ENCODE measurements around the gene AAGAB. TPM values are rescaled to one million over a fixed set of nuclear protein-coding genes. Genes with fewer than 3 reads are reported as not detected.
"Not testable (repeated sequence)": the region's sequence is repeated elsewhere in the genome, so short reads cannot be mapped to it uniquely, and the experiment has no call there.

AAGAB gene
- total RNA-seq, 1 donor from 2014 or later = 26.6 TPM

- no peak for TF ChIP-seq CTCF (IDR thresholded peaks at IDR 0.05)
- no peak overlapping the region for H3K4me3 ChIP-seq
- H3K9me3 ChIP-seq = no peaks in the 10 kb centered on the region
- H3K27me3 ChIP-seq = no peaks in the 10 kb centered on the region
- no peaks in the 10 kb centered on the region for H3K4me1 ChIP-seq
- no peak for ATAC-seq
- intact Hi-C loops (cut with DNase I) = no loop called here
- DNase-seq = no peak
- no peak overlapping the region for H3K27ac ChIP-seq
- no peaks in the 10 kb centered on the region for H3K36me3 ChIP-seq
Observed at GRCh38 chr15:67259379-67259778, 4.9 kb upstream of the AAGAB start.

- H3K36me3 ChIP-seq; H3K4me3 ChIP-seq; ATAC-seq; DNase-seq; H3K4me1 ChIP-seq; intact Hi-C loops (cut with DNase I); H3K27ac ChIP-seq; H3K27me3 ChIP-seq; H3K9me3 ChIP-seq: not testable (repeated sequence)
Observed at GRCh38 chr15:67258412-67258811, 4.0 kb upstream of the AAGAB start.

GRCh38 chr15:67256051-67256450 is 1.6 kb upstream of the AAGAB start:
- H3K36me3 ChIP-seq = no peaks in the 10 kb centered on the region
- H3K27ac ChIP-seq = no peak overlapping the region
- no peaks in the 10 kb centered on the region for H3K27me3 ChIP-seq
- H3K4me1 ChIP-seq = peaks cover 15% of the 10 kb centered on the region
- no peaks in the 10 kb centered on the region for H3K9me3 ChIP-seq
- ATAC-seq (no peak), DNase-seq (no peak)
- intact Hi-C loops (cut with DNase I) = no loop called here
- H3K4me3 ChIP-seq = no peak overlapping the region
- no peak for TF ChIP-seq CTCF (IDR thresholded peaks at IDR 0.05)

GRCh38 chr15:67253549-67254237 is 768 bp downstream of the AAGAB start:
- H3K4me1 ChIP-seq = peaks cover 15% of the 10 kb centered on the region
- no peak for TF ChIP-seq CTCF (IDR thresholded peaks at IDR 0.05)
- peak overlapping the region; percentile 88 for H3K4me3 ChIP-seq
- H3K9me3 ChIP-seq = no peaks in the 10 kb centered on the region
- intact Hi-C loops (cut with DNase I) = no loop called here
- H3K36me3 ChIP-seq = no peaks in the 10 kb centered on the region
- DNase-seq = no peak
- no peaks in the 10 kb centered on the region for H3K27me3 ChIP-seq
- peak overlapping the region; percentile 92 for H3K27ac ChIP-seq
- no peak for ATAC-seq

- Histone ChIP-seq H3K36me3 (no peaks in the 10 kb centered on the region), H3K27ac (no peak overlapping the region), H3K4me3 (peak overlapping the region; percentile 88), H3K9me3 (no peaks in the 10 kb centered on the region), H3K4me1 (peaks cover 15% of the 10 kb centered on the region), H3K27me3 (no peaks in the 10 kb centered on the region)
- no peak for TF ChIP-seq CTCF (IDR thresholded peaks at IDR 0.05)
- DNase-seq (no peak), ATAC-seq (no peak)
- intact Hi-C loops (cut with DNase I) = no loop called here
Observed at GRCh38 chr15:67253101-67253500, 1.4 kb downstream of the AAGAB start.

GRCh38 chr15:67251318-67251717 is 3.1 kb downstream of the AAGAB start:
- no peaks in the 10 kb centered on the region for H3K9me3 ChIP-seq
- no peak overlapping the region for H3K27ac ChIP-seq
- intact Hi-C loops (cut with DNase I) = no loop called here
- no peak overlapping the region for H3K4me3 ChIP-seq
- peaks cover 15% of the 10 kb centered on the region for H3K4me1 ChIP-seq
- ATAC-seq (no peak), DNase-seq (no peak)
- H3K36me3 ChIP-seq = no peaks in the 10 kb centered on the region
- TF ChIP-seq CTCF (IDR thresholded peaks at IDR 0.05) = no peak
- no peaks in the 10 kb centered on the region for H3K27me3 ChIP-seq

Data from upper lobe of right lung (tissue), 1 donor.